Activated B cell treated with CpG ODN at 0.5 μM for 24 hours (primary cell): ENCODE data around the gene ALK. TPM values are rescaled to one million over a fixed set of nuclear protein-coding genes. Genes with fewer than 3 reads are reported as not detected.

ENCODE experiments used
- ATAC-seq: fragments of 200-7000 bp; cut with Tn5 transposase; one replicate; pipeline ENCODE4 v1.10.0; 2021; ENCODE audit warnings: low read depth, mild to moderate bottlenecking, moderate library complexity
- CTCF ChIA-PET: fragments of 350-600 bp; sonication (Branson Sonifier 250); formaldehyde crosslinking; loops from one replicate; lab custom pipeline; 2021; ENCODE audit warnings: antibody characterized with exemption; lab: Charles Lee
- POLR2A ChIA-PET: fragments of 350-600 bp; sonication (Branson Sonifier 250); formaldehyde crosslinking; loops from one replicate; lab custom pipeline; 2021; ENCODE audit warnings: antibody characterized with exemption; lab: Charles Lee
- DNase-seq: peaks from one replicate; pipeline ENCODE4 v3.0.0; 2022
- H3K27ac Mint-ChIP-seq: one replicate; pipeline ENCODE4 v1.8.0; 2020; ENCODE audit warnings: mixed read lengths
- H3K27me3 Mint-ChIP-seq: one replicate; pipeline ENCODE4 v1.8.0; 2021; ENCODE audit warnings: mixed read lengths
- H3K36me3 Mint-ChIP-seq: one replicate; pipeline ENCODE4 v1.8.0; 2021; ENCODE audit warnings: low read depth, mixed read lengths
- H3K4me1 Mint-ChIP-seq: one replicate; pipeline ENCODE4 v1.8.0; 2021; ENCODE audit warnings: mixed read lengths
- H3K4me3 Mint-ChIP-seq: one replicate; pipeline ENCODE4 v1.8.0; 2020; ENCODE audit warnings: mild to moderate bottlenecking, mixed read lengths
- H3K9me3 Mint-ChIP-seq: one replicate; pipeline ENCODE4 v1.8.0; 2020; ENCODE audit warnings: mixed read lengths
- CTCF ChIP-seq: fragments of 200-600 bp; IDR thresholded peaks from one replicate; pipeline ENCODE4 v1.8.0; 2022; ENCODE audit warnings: antibody characterized with exemption, mild to moderate bottlenecking
- intact Hi-C: fragments of 100-400 bp; cut with micrococcal nuclease; formaldehyde crosslinking; loops from one replicate; pipeline ENCODE4 v1.15.1; 2024
- total RNA-seq: library from RNA; stranded (reverse); gene quantifications from 2 replicates; pipeline ENCODE4 v1.2.3, GENCODE V29; 2022

Gene ALK
- total RNA-seq, 1 donor from 2014 or later: not detected

GRCh38 chr2:29659178-29659577 is 262.2 kb downstream of the ALK start:
- intact Hi-C loops: no loop called here
- H3K27ac Mint-ChIP-seq: no peak overlapping the region
- ATAC-seq (no peak), DNase-seq (no peak)
- H3K27me3 Mint-ChIP-seq: peaks cover 2% of the 10 kb centered on the region
- no peak overlapping the region for H3K4me3 Mint-ChIP-seq
- ChIA-PET POLR2A (no interaction called here), CTCF (no interaction called here)
- H3K9me3 Mint-ChIP-seq: no peaks in the 10 kb centered on the region
- no peaks in the 10 kb centered on the region for H3K4me1 Mint-ChIP-seq
- no peaks in the 10 kb centered on the region for H3K36me3 Mint-ChIP-seq
- no peak for TF ChIP-seq CTCF

- Mint-ChIP-seq H3K4me3 (no peak overlapping the region), H3K9me3 (no peaks in the 10 kb centered on the region), H3K27me3 (peaks cover 2% of the 10 kb centered on the region), H3K27ac (no peak overlapping the region), H3K4me1 (no peaks in the 10 kb centered on the region), H3K36me3 (no peaks in the 10 kb centered on the region)
- intact Hi-C loops: no loop called here
- no peak for TF ChIP-seq CTCF
- CTCF ChIA-PET: no interaction called here
- DNase-seq (no peak), ATAC-seq (no peak)
- POLR2A ChIA-PET: no interaction called here
These were observed 263.7 kb downstream of the ALK start for GRCh38 chr2:29657674-29658073.

- ATAC-seq: no peak
- POLR2A ChIA-PET: no interaction called here
- CTCF ChIA-PET: no interaction called here
These were observed 265.8 kb downstream of the ALK start for GRCh38 chr2:29655391-29656086.

GRCh38 chr2:29650631-29651097 is 270.7 kb downstream of the ALK start:
- ATAC-seq (no peak), DNase-seq (no peak)
- no peak overlapping the region for H3K4me3 Mint-ChIP-seq
- ChIA-PET POLR2A (no interaction called here), CTCF (no interaction called here)
- no peaks in the 10 kb centered on the region for H3K36me3 Mint-ChIP-seq
- H3K27ac Mint-ChIP-seq: no peak overlapping the region
- no peaks in the 10 kb centered on the region for H3K4me1 Mint-ChIP-seq
- no peak for TF ChIP-seq CTCF
- intact Hi-C loops: no loop called here
- peaks cover 23% of the 10 kb centered on the region for H3K9me3 Mint-ChIP-seq
- H3K27me3 Mint-ChIP-seq: no peaks in the 10 kb centered on the region

More at GRCh38 chr2:29655391-29656086, 265.8 kb downstream of the ALK start:
- Mint-ChIP-seq H3K27ac (no peak overlapping the region), H3K27me3 (peaks cover 2% of the 10 kb centered on the region), H3K4me1 (no peaks in the 10 kb centered on the region), H3K36me3 (no peaks in the 10 kb centered on the region), H3K4me3 (no peak overlapping the region), H3K9me3 (no peaks in the 10 kb centered on the region)
- intact Hi-C loops: no loop called here
- DNase-seq: no peak
- TF ChIP-seq CTCF: no peak

- DNase-seq: no peak
- POLR2A ChIA-PET: no interaction called here
- Mint-ChIP-seq H3K27ac (no peak overlapping the region), H3K4me3 (no peak overlapping the region), H3K9me3 (peaks cover 24% of the 10 kb centered on the region), H3K36me3 (no peaks in the 10 kb centered on the region), H3K27me3 (no peaks in the 10 kb centered on the region), H3K4me1 (no peaks in the 10 kb centered on the region)
- CTCF ChIA-PET: no interaction called here
- intact Hi-C loops: no loop called here
- TF ChIP-seq CTCF: no peak
- no peak for ATAC-seq
These were observed 276.4 kb downstream of the ALK start for GRCh38 chr2:29644949-29645348.
